SK-N-DZ (cell line): ENCODE measurements around the gene FAXC. TPM values are rescaled to one million over a fixed set of nuclear protein-coding genes. Genes with fewer than 3 reads are reported as not detected.

Experiments used
- DNase-seq: peaks from one replicate; pipeline ENCODE4 v3.0.0-alpha.2; 2015; ENCODE audit warnings: low spot score
- polyA plus RNA-seq, 2 experiments: library from polyadenylated mRNA; depleted of rRNA; stranded (reverse); fragments of >200 nt; gene quantifications; 2 replicates each; pipeline ENCODE4 v1.2.3, GENCODE V29; 2014

The FAXC gene
- 47.7 and 49.8 TPM in 2 replicates for polyA plus RNA-seq (2014; cell fraction: cytosol; rRNA removed)
- polyA plus RNA-seq (2014; cell fraction: nucleus; rRNA removed), result 37.5 and 38.1 TPM in 2 replicates

GRCh38 chr6:99349171-99350141 is at the start of gene FAXC:
Gene FAXC (minus strand): TSS chr6:99349674. CDS start chr6:99349372, 302 bp downstream.
- peak; percentile 69 for DNase-seq

GRCh38 chr6:99397287-99397686 is 47.8 kb upstream of the FAXC start:
- DNase-seq, result no peak

GRCh38 chr6:99393698-99394531 is 44.4 kb upstream of the FAXC start, which contains the start of gene COQ3:
Gene COQ3 (minus strand): TSS chr6:99394195. CDS start chr6:99394179, 16 bp downstream.
- peak; percentile 92 for DNase-seq

- DNase-seq, result no peak
These were observed 43.9 kb upstream of the FAXC start for GRCh38 chr6:99393366-99393697.

- no peak for DNase-seq
These were observed 41.4 kb upstream of the FAXC start for GRCh38 chr6:99390896-99391295.

- no peak for DNase-seq
These were observed 35.0 kb upstream of the FAXC start for GRCh38 chr6:99384507-99384906.

- no peak for DNase-seq
These were observed 29.2 kb upstream of the FAXC start for GRCh38 chr6:99378636-99379035.

GRCh38 chr6:99369533-99369932 is 20.1 kb upstream of the FAXC start:
- no peak for DNase-seq

- no peak for DNase-seq
These were observed 17.4 kb upstream of the FAXC start for GRCh38 chr6:99366852-99367251.

- DNase-seq, result no peak
These were observed 14.6 kb upstream of the FAXC start for GRCh38 chr6:99364026-99364425.

- no peak for DNase-seq
These were observed 13.3 kb upstream of the FAXC start for GRCh38 chr6:99362678-99363268.

GRCh38 chr6:99359800-99360199 is 10.3 kb upstream of the FAXC start:
- DNase-seq, result no peak

- DNase-seq, result no peak
These were observed 7.2 kb upstream of the FAXC start for GRCh38 chr6:99356641-99357040.

GRCh38 chr6:99354983-99355382 is 5.5 kb upstream of the FAXC start:
- DNase-seq, result no peak

- DNase-seq, result no peak
These were observed 3.7 kb upstream of the FAXC start for GRCh38 chr6:99353126-99353525.

GRCh38 chr6:99350573-99350972 is 1.1 kb upstream of the FAXC start:
- DNase-seq, result no peak

- peak; percentile 44 for DNase-seq
These were observed 945 bp downstream of the FAXC start for GRCh38 chr6:99348288-99349170.

- DNase-seq, result no peak
These were observed 1.7 kb downstream of the FAXC start for GRCh38 chr6:99347804-99348203.

- DNase-seq, result no peak
These were observed 2.9 kb downstream of the FAXC start for GRCh38 chr6:99346595-99346994.

GRCh38 chr6:99345164-99345563 is 4.3 kb downstream of the FAXC start:
- DNase-seq, result no peak

- DNase-seq, result no peak
These were observed 5.2 kb downstream of the FAXC start for GRCh38 chr6:99344289-99344688.
